Esophagus squamous epithelium (tissue), 4 donors: ENCODE data around the gene CALML5.

Source experiments
- CTCF ChIP-seq, 6 experiments: fragments of 450-650 bp in 4 of 6; fragments of 200-600 bp in 2 of 6; sonication (generic) in 2 of 6; IDR thresholded peaks; one replicate each; pipeline ENCODE4 v1.5.1; 2016 to 2019; ENCODE audit warnings: antibody characterized with exemption in 6 of 6, mild to moderate bottlenecking in 4 of 6, moderate library complexity in 4 of 6
- POLR2A ChIP-seq, 4 donors: fragments of 450-650 bp; IDR thresholded peaks; one replicate each; pipeline ENCODE4 v1.6.1; 2017; ENCODE audit warnings: antibody characterized with exemption in 4 of 4, mild to moderate bottlenecking in 4 of 4, moderate library complexity in 3 of 4

- TF ChIP-seq CTCF (IDR thresholded peaks at IDR 0.05) (no peak), POLR2A (IDR thresholded peaks at IDR 0.05) (no peak)
Observed at GRCh38 chr10:5531558-5532306, 32.4 kb upstream of the CALML5 start.
